Measurements from ENCODE around the gene VASN.

Gene VASN

GRCh38 chr16:4350787-4351659, 20.6 kb upstream of the VASN start, which contains the start of gene PAM16:
Gene PAM16 (minus strand): TSS chr16:4351321. CDS start chr16:4351234, 87 bp downstream.
- peak; percentile 89 to 99 (median 93) for DNase-seq
- intact Hi-C loops (cut with DNase I) = no loop called here

GRCh38 chr16:4351880-4352279, 19.8 kb upstream of the VASN start:
- peak in 1 of 10 donors; percentile 57 for DNase-seq

GRCh38 chr16:4352843-4353242, 18.8 kb upstream of the VASN start:
- intact Hi-C loops (cut with DNase I) = no loop called here
- DNase-seq = peak in 1 of 10 donors; percentile 67

More at GRCh38 chr16:4351880-4352279, 19.8 kb upstream of the VASN start:
- intact Hi-C loops (cut with DNase I) = no loop called here

- no peak for DNase-seq
- intact Hi-C loops (cut with DNase I) = no loop called here
Observed at GRCh38 chr16:4353675-4354074, 18.0 kb upstream of the VASN start.

GRCh38 chr16:4354512-4355409, 16.9 kb upstream of the VASN start:
- intact Hi-C loops (cut with DNase I) = no loop called here
- DNase-seq = peak in 2 of 10 donors; percentile 35 to 70

- intact Hi-C loops (cut with DNase I) = no loop called here
Observed at GRCh38 chr16:4356820-4357219, 14.8 kb upstream of the VASN start.

GRCh38 chr16:4358236-4358635, 13.4 kb upstream of the VASN start:
- DNase-seq = peak in 1 of 10 donors; percentile 76
- intact Hi-C loops (cut with DNase I) = no loop called here

More at GRCh38 chr16:4356820-4357219, 14.8 kb upstream of the VASN start:
- peak in 1 of 10 donors; percentile 46 for DNase-seq

GRCh38 chr16:4358831-4359561, 12.7 kb upstream of the VASN start:
- peak in 8 of 10 donors; percentile 62 to 93 (median 68) for DNase-seq
- intact Hi-C loops (cut with DNase I) = loop anchor here (1.0 kb wide), 1 partner anchor 43 kb away; no protein-coding TSS in a partner anchor

GRCh38 chr16:4359914-4360313, 11.7 kb upstream of the VASN start:
- no peak for DNase-seq
- intact Hi-C loops (cut with DNase I) = loop anchor here (1.0 kb wide), 1 partner anchor 42 kb away; no protein-coding TSS in a partner anchor

- intact Hi-C loops (cut with DNase I) = no loop called here
- DNase-seq = peak in 1 of 10 donors; percentile 56
Observed at GRCh38 chr16:4360538-4361021, 11.1 kb upstream of the VASN start.

GRCh38 chr16:4361033-4361943, 10.4 kb upstream of the VASN start:
- DNase-seq = no peak
- intact Hi-C loops (cut with DNase I) = no loop called here

GRCh38 chr16:4361944-4362311, 9.7 kb upstream of the VASN start:
- intact Hi-C loops (cut with DNase I) = no loop called here
- DNase-seq = no peak

GRCh38 chr16:4362476-4363135, 9.0 kb upstream of the VASN start:
- peak in 7 of 10 donors; percentile 59 to 95 (median 76) for DNase-seq
- intact Hi-C loops (cut with DNase I) = no loop called here

GRCh38 chr16:4364196-4365013, 7.2 kb upstream of the VASN start:
- intact Hi-C loops (cut with DNase I) = no loop called here
- peak in 2 of 10 donors; percentile 71 to 78 for DNase-seq

GRCh38 chr16:4365014-4365406, 6.6 kb upstream of the VASN start:
- intact Hi-C loops (cut with DNase I) = no loop called here
- DNase-seq = no peak

- intact Hi-C loops (cut with DNase I) = no loop called here
- peak in 1 of 10 donors; percentile 77 for DNase-seq
Observed at GRCh38 chr16:4365615-4366014, 6.0 kb upstream of the VASN start.

- intact Hi-C loops (cut with DNase I) = no loop called here
- DNase-seq = no peak
Observed at GRCh38 chr16:4366016-4366415, 5.6 kb upstream of the VASN start.
